Kidney glomerular epithelial cell (primary cell): ENCODE measurements around the gene MGMT.

Experiments used
- DNase-seq: peaks from one replicate; lab custom pipeline; 2025; lab: John Stamatoyannopoulos, UW

The MGMT gene

GRCh38 chr10:129542589-129542988 lies 75.5 kb downstream of the MGMT start:
- no peak for DNase-seq

DNA sequence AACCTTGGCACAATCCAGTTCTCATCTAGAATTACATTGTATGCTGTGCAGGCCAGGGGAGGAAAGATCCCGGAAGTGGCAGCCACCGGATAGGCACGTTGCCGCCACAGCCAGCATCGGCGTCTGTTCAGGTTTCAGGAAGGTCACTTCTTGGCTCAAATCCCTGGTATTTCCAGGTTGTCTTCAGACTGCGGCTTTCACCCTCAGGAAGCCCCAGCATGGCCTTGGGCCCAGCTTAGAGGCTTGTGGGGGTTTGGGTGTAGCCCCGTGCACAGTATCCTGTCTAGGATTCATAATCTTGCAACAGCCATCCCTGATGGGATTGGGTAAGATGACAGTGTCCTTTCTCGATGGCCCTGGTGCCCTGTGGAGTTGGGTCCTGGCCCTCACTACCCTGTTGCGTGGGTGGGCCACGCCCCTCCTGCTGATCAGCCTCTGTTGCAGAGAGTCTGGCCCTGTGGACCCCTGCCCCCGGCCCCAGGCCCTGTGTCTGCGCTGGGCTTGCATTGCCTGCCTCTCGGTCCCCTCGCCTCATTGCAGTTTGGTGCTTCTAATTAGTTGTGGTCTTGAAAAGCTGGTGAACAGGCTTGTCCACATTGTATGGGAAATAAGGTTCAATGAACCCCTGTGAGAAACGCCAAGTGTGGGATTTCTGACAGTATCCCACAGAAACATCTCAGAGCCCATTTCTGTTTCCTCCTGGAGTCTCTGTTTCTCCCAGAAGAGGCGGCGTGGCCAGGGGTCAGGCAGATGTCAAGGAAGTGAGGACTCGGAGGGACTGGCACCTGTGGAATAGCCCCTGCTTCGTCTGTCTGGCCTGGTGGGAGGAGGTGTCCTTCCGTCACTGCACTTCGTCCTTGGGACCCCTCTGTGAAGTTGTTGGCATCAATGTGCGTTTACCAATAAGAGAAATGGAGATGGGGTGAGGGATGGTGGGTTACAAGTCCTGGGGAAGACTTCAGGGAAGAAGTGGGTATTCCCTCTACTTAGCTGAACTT lies 77.5 kb downstream of the MGMT start:
- no peak for DNase-seq

GRCh38 chr10:129545261-129545660 lies 78.2 kb downstream of the MGMT start:
- DNase-seq = no peak

DNA sequence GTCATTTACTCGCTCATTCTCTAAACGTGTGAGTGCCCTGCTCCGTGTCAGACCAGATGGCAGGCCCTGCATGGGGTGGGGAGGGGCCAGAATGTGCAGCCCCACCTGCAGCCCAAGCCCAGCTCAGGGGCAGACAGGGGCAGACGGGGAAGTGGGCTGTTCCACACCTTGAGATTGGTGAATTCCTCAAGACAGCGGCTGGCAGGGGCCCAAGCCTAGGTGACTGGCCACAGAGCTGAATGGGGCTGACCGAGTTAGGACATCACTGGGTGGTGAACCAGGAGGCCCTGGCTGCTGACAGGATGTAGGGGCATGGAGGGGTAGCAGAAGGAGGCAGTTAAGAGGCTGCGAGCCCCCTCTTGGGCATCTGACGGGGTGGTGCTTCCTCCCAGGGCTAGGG lies 79.1 kb downstream of the MGMT start:
- DNase-seq = no peak

DNA sequence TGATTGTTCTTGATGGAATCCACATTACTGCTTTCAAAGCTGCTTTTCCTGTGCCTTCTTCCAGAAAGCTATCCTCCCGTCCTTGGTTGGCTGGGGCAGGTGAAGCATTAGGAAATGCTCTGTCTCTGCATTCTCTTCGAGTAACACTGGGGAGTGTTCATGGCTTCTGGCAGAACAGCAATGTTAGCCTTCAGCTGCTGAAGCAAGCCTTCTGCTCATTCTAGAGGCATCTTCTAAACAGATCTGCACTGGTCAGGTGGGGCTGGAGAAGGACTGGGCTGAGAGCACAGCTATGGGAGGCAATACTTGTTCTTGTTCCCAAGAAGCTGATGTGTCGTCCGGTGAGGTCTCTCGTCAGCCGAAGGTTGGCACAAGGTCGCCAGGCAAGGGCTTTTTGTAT lies 80.6 kb downstream of the MGMT start:
- DNase-seq = no peak

DNA sequence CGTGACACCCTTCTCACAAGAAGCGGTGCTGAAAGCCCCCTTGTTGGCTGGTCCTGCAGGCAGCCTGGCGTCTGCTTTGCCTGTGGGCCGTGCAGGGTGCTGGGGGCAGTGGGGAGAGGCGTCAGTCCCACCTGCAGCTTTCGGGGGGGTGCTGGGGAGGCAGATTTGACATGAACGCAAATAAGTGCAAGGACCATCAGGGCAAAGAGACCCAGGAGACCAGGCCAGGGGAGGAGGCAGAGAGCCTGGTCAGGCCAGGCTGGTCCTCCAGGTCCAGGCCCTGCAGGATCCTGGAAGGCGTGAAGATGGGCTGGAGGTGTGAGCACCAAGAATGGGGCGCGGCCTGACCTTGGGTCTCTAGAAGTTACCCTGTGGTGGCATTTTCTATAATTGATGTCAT lies 81.6 kb downstream of the MGMT start:
- DNase-seq = no peak

DNA sequence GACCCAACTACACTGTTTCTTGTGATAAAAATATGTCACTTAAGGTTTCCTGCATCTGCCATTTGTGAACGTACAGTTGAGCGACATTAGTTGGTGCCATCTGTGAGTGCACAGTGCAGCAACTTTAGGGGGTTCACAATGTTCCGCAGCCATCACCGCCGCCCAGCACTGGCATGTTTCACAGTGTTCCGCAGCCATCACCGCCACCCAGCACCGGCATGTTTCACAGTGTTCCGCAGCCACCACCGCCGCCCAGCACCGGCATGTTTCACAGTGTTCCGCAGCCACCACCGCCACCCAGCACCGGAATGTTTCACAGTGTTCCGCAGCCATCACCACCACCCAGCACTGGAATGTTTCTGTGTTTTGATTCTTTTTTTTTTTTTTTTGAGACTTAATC lies 83.0 kb downstream of the MGMT start:
- no peak for DNase-seq

DNA sequence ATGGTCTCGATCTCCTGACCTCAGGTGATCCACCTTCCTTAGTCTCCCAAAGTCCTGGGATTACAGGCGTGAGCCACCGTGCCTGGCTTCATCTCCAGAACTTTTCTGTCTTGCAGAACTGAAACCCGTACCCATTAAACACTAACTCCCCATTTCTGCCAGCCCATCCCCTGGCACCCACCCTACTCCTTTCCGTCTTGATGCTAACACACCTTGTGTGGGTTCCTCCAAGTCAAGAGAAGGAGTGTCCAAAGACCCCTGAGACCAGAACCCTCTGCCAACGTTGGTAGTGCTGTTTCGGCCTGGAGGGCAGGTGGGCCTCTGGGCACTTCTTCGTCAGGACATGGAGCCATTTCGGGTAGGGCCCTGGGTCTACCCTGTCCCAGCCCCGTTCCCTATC lies 83.6 kb downstream of the MGMT start:
- no peak for DNase-seq

GRCh38 chr10:129552119-129552518 lies 85.1 kb downstream of the MGMT start:
- DNase-seq = no peak

- DNase-seq = no peak
Measured at GRCh38 chr10:129553928-129554327, 86.9 kb downstream of the MGMT start.

DNA sequence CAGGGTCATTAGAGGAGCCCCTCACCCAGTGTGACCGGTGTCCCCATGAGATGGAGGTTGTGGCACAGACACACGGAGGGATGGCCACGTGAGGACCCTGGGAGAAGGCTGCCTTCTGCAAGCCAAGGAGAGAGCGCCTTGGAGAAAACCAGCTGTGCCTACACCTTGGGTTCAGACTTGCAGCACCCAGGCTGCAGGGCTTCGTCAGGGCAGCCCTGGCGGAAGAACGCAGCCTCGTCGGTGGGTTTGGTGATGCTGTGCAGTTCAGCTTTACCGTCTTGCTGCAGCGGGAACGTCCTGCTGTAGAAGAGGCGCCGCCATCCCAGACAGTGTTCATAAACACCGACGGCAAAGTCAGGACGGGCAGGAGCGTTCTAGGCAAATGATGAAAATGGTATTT lies 89.3 kb downstream of the MGMT start:
- no peak for DNase-seq

DNA sequence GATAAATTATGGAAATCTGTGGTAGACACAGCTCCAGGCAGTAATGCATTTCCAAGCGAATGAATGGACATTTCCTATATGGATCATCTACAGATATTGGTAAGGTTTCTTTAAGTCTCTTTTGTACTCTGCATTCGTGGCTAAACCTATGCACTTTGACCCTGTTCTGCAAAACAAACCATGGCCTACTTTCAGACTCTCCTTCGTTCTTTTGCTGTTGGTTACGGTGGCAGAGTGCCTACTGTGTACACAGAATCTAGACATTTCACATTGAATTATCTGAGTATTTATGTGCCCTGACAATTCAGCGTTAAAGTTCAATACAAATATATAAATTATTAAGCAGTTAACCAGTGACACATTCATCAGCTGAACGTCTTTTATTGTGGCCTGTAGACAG lies 93.3 kb downstream of the MGMT start:
- no peak for DNase-seq

DNA sequence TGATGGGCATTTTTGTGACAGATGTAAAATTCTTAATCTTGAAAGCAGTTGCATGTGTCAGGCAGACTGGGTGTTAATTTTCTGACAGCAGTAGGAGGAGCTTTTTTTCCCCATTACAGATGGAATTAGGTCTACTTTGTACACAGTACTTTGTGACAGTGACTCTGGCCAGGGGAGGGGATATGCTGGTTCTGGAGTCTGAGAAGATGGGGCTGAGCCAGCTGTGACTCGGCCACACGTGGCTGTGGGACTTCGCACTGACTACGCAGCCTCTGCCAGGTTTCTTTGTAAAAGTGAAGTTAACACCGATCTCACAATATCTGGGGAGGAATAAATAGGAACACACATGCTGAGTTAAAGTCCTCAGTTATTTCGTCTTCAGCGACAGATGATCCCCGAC lies 95.4 kb downstream of the MGMT start:
- DNase-seq = no peak

DNA sequence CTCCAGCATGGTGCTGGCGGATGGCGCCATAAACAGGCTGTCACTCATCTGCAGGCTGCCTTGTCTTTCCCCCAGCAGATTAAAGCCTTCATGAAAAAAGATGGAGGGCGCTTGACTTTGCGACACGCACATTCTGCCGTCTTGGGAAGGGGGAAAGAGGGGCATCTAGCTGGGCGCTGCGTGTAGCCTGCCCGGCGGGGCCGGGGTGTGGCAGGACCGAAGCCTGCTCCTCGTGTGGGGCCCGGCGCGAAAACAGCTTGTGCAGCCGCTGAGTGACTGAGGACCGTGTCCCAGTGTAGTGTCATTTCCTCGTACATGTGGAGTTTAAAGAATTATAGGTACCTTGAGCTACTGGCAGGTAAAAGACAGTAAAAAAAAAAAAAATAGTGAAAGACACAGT lies 97.9 kb downstream of the MGMT start:
- no peak for DNase-seq

- no peak for DNase-seq
Measured at GRCh38 chr10:129568583-129569344, 101.7 kb downstream of the MGMT start.

- DNase-seq = no peak
Measured at GRCh38 chr10:129570185-129570584, 103.1 kb downstream of the MGMT start.

- DNase-seq = no peak
Measured at GRCh38 chr10:129579228-129579627, 112.2 kb downstream of the MGMT start.

DNA sequence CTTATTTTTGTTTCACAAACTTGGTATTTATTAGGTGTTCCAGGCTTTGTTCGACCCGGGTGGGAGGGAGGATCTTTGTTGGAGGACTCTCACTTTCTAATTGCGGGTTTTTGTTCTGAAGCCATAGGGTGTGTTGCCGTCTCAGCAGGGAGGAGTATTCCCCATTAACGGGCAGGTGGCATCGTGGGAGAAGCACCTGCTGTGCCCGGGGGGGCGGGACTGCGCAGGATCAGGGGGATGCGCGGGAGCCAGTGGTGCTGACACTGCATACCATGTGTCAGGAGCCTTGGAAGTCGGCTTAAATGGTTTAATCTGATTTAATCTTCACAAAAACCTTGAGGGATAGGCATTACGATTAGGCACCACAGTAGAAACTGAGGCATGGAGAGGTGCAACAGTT lies 113.0 kb downstream of the MGMT start:
- DNase-seq = no peak

DNA sequence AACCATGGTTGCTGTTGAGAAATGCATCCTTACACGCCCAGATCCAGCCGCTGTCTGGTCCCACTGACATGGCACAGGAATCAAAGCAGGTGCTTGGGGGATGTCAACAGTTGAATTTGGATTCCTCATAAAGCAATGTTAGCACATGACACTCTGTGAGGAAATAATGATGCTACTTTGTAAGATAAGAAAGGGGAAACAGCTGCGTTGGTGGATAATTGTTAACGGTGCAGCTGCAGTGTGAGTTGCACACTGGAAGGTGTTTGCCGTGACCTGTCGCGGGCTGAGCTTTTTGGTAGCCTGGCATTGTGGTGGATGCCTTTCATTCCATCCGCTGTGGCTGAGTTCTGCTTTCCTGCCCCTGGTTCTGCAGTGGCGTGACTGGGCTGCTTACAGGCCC lies 113.9 kb downstream of the MGMT start:
- no peak for DNase-seq

DNA sequence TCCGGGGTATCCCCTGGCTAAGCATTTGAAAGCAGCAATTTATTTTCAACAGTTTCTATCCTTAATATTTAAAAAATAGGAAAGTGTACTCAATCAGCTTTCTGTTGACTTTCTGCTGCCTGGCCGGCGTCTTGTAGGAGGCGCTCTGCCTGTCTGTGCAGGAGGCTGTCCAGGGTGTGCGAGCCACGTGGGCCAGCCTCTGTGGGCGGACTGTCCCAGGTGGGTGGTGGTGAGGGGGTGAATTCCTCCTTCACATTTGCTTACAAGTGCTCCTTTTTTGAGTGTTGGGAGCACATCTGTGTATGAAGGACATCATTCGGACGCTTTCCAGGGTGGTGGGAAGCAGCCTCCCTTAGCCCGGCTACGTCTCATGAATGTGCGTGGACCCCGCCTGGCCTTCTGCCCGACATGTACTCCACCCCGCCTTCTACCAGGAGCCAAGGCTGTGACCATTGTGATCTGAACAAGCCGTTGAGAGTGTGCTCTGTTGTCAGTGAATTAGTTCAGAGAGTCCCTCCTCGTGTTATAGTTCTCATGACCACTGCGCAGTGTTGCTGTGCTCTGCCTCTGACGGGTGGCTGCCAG lies 114.9 kb downstream of the MGMT start:
- no peak for DNase-seq

GRCh38 chr10:129583831-129584230 lies 116.8 kb downstream of the MGMT start:
- no peak for DNase-seq

GRCh38 chr10:129586898-129587443 lies 119.9 kb downstream of the MGMT start:
- no peak for DNase-seq

DNA sequence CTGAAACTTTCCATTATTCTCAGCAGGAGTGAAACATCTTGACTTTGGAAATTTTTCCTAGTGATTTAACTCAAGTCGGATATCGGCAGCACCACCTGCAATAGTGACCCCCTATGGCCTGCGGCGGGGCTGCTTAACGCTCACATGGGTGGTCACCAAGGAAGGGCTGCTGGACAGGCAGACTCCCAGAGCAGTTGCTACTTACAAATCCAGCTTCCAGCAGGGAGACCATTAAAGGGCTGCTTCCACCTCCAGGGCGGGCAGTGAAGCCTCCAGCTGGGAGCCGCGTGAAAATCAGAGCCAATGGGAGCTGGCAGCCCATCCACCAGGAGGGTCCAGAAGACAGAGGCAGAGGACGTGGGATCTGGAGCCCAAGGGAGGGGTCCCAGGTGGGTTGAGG lies 122.5 kb downstream of the MGMT start:
- no peak for DNase-seq
